ENCODE data around the gene DNASE1L1. TPM values are rescaled to one million over a fixed set of nuclear protein-coding genes. Genes with fewer than 3 reads are reported as not detected.
A peak's percentile ranks its signal among the peaks of the same experiment; 100 is the strongest.

Gene DNASE1L1
- total and polyA plus RNA-seq, 7 donors = 42.2 to 149 (median 75.1) TPM

- Histone ChIP-seq H3K9me3 (no peaks in the 10 kb centered on the region), H3K36me3 (ENCODE audit: insufficient read depth in 1 of 2, low read depth in 1 of 2) (peaks cover 4 to 64% of the 10 kb centered on the region in 2 donors), H3K4me1 (peaks cover 10% of the 10 kb centered on the region), H3K4me3 (peak overlapping the region; percentile 69), H3K27me3 (ENCODE audit: insufficient read depth in 3 of 3, low read length in 2 of 3) (no peaks in the 10 kb centered on the region), H3K27ac (peak overlapping the region; percentile 86)
- no peak for DNase-seq
- TF ChIP-seq, protein P1, sequence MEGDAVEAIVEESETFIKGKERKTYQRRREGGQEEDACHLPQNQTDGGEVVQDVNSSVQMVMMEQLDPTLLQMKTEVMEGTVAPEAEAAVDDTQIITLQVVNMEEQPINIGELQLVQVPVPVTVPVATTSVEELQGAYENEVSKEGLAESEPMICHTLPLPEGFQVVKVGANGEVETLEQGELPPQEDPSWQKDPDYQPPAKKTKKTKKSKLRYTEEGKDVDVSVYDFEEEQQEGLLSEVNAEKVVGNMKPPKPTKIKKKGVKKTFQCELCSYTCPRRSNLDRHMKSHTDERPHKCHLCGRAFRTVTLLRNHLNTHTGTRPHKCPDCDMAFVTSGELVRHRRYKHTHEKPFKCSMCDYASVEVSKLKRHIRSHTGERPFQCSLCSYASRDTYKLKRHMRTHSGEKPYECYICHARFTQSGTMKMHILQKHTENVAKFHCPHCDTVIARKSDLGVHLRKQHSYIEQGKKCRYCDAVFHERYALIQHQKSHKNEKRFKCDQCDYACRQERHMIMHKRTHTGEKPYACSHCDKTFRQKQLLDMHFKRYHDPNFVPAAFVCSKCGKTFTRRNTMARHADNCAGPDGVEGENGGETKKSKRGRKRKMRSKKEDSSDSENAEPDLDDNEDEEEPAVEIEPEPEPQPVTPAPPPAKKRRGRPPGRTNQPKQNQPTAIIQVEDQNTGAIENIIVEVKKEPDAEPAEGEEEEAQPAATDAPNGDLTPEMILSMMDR (IDR thresholded peaks at IDR 0.05) = no peak
- no peak for ATAC-seq
- WGBS, 3 donors = 39 to 57% (median 56%) methylated on average over 11 to 13 of the region's 13 CpGs
- intact Hi-C loops (cut with DNase I) = no loop called here
These were observed 35.7 kb upstream of the DNASE1L1 start for GRCh38 chrX:154444755-154445246.

GRCh38 chrX:154443992-154444754 is 35.1 kb upstream of the DNASE1L1 start, which contains the start of gene FAM50A:
FAM50A (plus strand) TSS chrX:154444141; CDS start chrX:154444236, 95 bp downstream.
- H3K27ac ChIP-seq = peak within 1 kb of the TSS; percentile 86
- no peaks in the 10 kb centered on the region for H3K27me3 ChIP-seq (ENCODE audit: insufficient read depth in 3 of 3, low read length in 2 of 3)
- H3K4me1 ChIP-seq = peaks cover 10% of the 10 kb centered on the region
- intact Hi-C loops (cut with DNase I) = no loop called here
- H3K9me3 ChIP-seq = no peaks in the 10 kb centered on the region
- TF ChIP-seq, protein P1 (IDR thresholded peaks at IDR 0.05) = peak; percentile 4
- 0 to 22% (median 5%) methylated on average over 12 to 91 of the region's 94 CpGs for WGBS, 3 donors
- peak within 1 kb of the TSS; percentile 69 for H3K4me3 ChIP-seq
- peaks cover 4 to 58% of the 10 kb centered on the region in 2 donors for H3K36me3 ChIP-seq (ENCODE audit: insufficient read depth in 1 of 2, low read depth in 1 of 2)
- peak; percentile 87 to 96 (median 92) for ATAC-seq
- peak; percentile 87 to 89 for DNase-seq

- peak; percentile 14 to 38 (median 18) for ATAC-seq
- H3K27me3 ChIP-seq (ENCODE audit: insufficient read depth in 3 of 3, low read length in 2 of 3) = no peaks in the 10 kb centered on the region
- H3K27ac ChIP-seq = peak overlapping the region; percentile 86
- whole genome bisulfite sequencing, 3 donors = 10 to 30% (median 18%) methylated on average over 8 to 10 of the region's 10 CpGs
- intact Hi-C loops (cut with DNase I) = no loop called here
- no peaks in the 10 kb centered on the region for H3K9me3 ChIP-seq
- TF ChIP-seq, protein P1 (IDR thresholded peaks at IDR 0.05) = no peak
- H3K4me1 ChIP-seq = peaks cover 10% of the 10 kb centered on the region
- DNase-seq = no peak
- peaks cover 2 to 51% of the 10 kb centered on the region in 2 donors for H3K36me3 ChIP-seq (ENCODE audit: insufficient read depth in 1 of 2, low read depth in 1 of 2)
- peak overlapping the region; percentile 69 for H3K4me3 ChIP-seq
These were observed 34.4 kb upstream of the DNASE1L1 start for GRCh38 chrX:154443479-154443910.

DNA sequence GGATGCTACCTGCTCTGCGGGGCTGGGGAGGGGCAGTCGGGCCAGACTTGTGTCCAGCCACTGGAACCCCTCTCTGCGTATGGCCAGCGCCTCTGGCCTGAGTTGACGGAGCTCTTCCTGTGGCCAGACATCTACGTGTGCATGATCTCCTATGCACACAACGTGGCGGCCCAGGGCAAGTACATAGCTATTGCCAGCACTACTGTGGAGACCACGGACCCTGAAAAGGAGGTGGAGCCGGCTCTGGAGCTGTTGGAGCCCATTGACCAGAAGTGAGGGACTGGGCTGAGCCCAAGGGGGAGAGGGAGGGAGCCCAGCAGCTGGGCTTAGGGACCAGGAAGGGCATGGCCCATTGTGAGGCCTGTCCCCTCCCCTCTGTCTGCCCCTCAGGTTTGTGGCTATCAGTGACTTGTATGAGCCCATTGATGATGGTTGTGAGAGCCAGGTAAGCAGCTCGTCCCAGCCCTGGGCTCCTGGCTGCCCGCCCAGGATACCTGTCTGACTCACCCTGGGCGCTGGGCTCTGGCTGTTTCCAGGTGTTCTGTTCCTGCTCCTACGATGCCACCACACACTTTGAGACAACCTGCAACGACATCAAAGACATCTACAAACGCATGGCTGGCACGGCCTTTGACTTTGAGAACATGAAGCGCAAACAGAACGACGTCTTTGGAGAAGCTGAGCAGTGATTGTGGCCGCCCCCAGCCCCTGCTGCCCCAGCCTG is 33.1 kb upstream of the DNASE1L1 start:
- TF ChIP-seq, protein P1 (IDR thresholded peaks at IDR 0.05) = no peak
- H3K4me3 ChIP-seq = no peak overlapping the region
- WGBS, 3 donors = 79 to 81% (median 81%) methylated on average over 21 of the region's 21 CpGs
- H3K27ac ChIP-seq = no peak overlapping the region
- ATAC-seq (no peak), DNase-seq (no peak)
- H3K27me3 ChIP-seq (ENCODE audit: insufficient read depth in 3 of 3, low read length in 2 of 3) = no peaks in the 10 kb centered on the region
- H3K9me3 ChIP-seq = no peaks in the 10 kb centered on the region
- peaks cover 10% of the 10 kb centered on the region for H3K4me1 ChIP-seq
- H3K36me3 ChIP-seq (ENCODE audit: insufficient read depth in 1 of 2, low read depth in 1 of 2) = peaks cover 2 to 38% of the 10 kb centered on the region in 2 donors
- intact Hi-C loops (cut with DNase I) = no loop called here

All from psoas muscle (tissue), 8 donors.